HG03575 (cell line): ENCODE measurements around the gene ATRX.
"Not testable (repeated sequence)": the region's sequence is repeated elsewhere in the genome, so short reads cannot be mapped to it uniquely, and the experiment has no call there.

ENCODE experiments used
- ATAC-seq: cut with Tn5 transposase; IDR thresholded peaks from one replicate; pipeline ENCODE4 v1.9.1; 2021; ENCODE audit not compliant: unreplicated experiment, insufficient number of reproducible peaks, low FRiP score; ENCODE audit errors: extremely low read depth

ATRX gene

GRCh38 chrX:77527233-77528001, 258.6 kb downstream of the ATRX start:
- no peak for ATAC-seq

- no peak for ATAC-seq
Observed at GRCh38 chrX:77519765-77520164, 266.3 kb downstream of the ATRX start.

GRCh38 chrX:77514177-77514576, 271.8 kb downstream of the ATRX start:
- ATAC-seq = no peak

GRCh38 chrX:77510007-77510406, 276.0 kb downstream of the ATRX start:
- ATAC-seq = no peak

- no peak for ATAC-seq
Observed at GRCh38 chrX:77505227-77505626, 280.8 kb downstream of the ATRX start.

- no peak for ATAC-seq
Observed at GRCh38 chrX:77502951-77503525, 283.0 kb downstream of the ATRX start.

GRCh38 chrX:77500164-77500563, 285.9 kb downstream of the ATRX start:
- not testable (repeated sequence) for ATAC-seq

- ATAC-seq = no peak
Observed at GRCh38 chrX:77493677-77494553, 292.1 kb downstream of the ATRX start.

GRCh38 chrX:77484045-77484444, 302.0 kb downstream of the ATRX start:
- ATAC-seq = no peak

GRCh38 chrX:77455437-77455836, 330.6 kb downstream of the ATRX start:
- no peak for ATAC-seq
